WTC11 (cell line): ENCODE results near the gene MAP7. TPM values are rescaled to one million over a fixed set of nuclear protein-coding genes. Genes with fewer than 3 reads are reported as not detected.

Source experiments
- ATAC-seq: fragments of 200-7000 bp; cut with Tn5 transposase; 2 replicates; pipeline ENCODE4 v1.10.0; 2021; ENCODE audit warnings: mild to moderate bottlenecking, moderate library complexity
- CTCF ChIA-PET: fragments of 300-600 bp; sonication (Branson Sonifier 250); formaldehyde crosslinking; loops from one replicate; lab custom pipeline; 2021; ENCODE audit warnings: antibody characterized with exemption; lab: Charles Lee
- POLR2A ChIA-PET: fragments of 350-600 bp; sonication (Branson Sonifier 250); formaldehyde crosslinking; loops from one replicate; lab custom pipeline; 2021; ENCODE audit warnings: antibody characterized with exemption; lab: Charles Lee
- DNase-seq: peaks from one replicate; pipeline ENCODE4 v3.0.0; 2021; ENCODE audit warnings: low spot score
- H3K27ac Mint-ChIP-seq: 2 replicates; pipeline ENCODE4 v1.8.0; 2021; ENCODE audit warnings: mixed read lengths
- H3K27me3 Mint-ChIP-seq: 2 replicates; pipeline ENCODE4 v1.8.0; 2021; ENCODE audit warnings: low read depth, mild to moderate bottlenecking, moderate library complexity, mixed read lengths
- H3K36me3 Mint-ChIP-seq: 2 replicates; pipeline ENCODE4 v1.8.0; 2021; ENCODE audit warnings: mixed read lengths
- H3K4me1 Mint-ChIP-seq: 2 replicates; pipeline ENCODE4 v1.8.0; 2022; ENCODE audit warnings: mixed read lengths
- H3K4me3 Mint-ChIP-seq: 2 replicates; pipeline ENCODE4 v1.8.0; 2021; ENCODE audit warnings: mild to moderate bottlenecking, moderate library complexity, mixed read lengths
- H3K9me3 Mint-ChIP-seq: 2 replicates; pipeline ENCODE4 v1.8.0; 2021; ENCODE audit warnings: mixed read lengths
- AR ChIP-seq: fragments of 250-450 bp; sonication (Bioruptor Pico); IDR thresholded peaks from 2 replicates; pipeline ENCODE4 v1.9.0; 2021; ENCODE audit warnings: mild to moderate bottlenecking
- ATF1 ChIP-seq: sonication (generic); formaldehyde crosslinking; IDR thresholded peaks from 2 replicates; pipeline ENCODE4 v1.8.1; 2023; ENCODE audit warnings: mild to moderate bottlenecking, moderate library complexity, missing genetic modification reagents
- ATF3 ChIP-seq: sonication (generic); formaldehyde crosslinking; conservative IDR thresholded peaks from 2 replicates; pipeline ENCODE4 v1.8.1; 2022; ENCODE audit warnings: mild to moderate bottlenecking, missing genetic modification reagents
- CDX4 ChIP-seq: fragments of 250-450 bp; sonication (Bioruptor Pico); IDR thresholded peaks from 2 replicates; pipeline ENCODE4 v1.9.0; 2021; ENCODE audit warnings: moderate library complexity, mild to moderate bottlenecking, inconsistent platforms, borderline replicate concordance
- CREB1 ChIP-seq: sonication (generic); formaldehyde crosslinking; IDR thresholded peaks from 2 replicates; pipeline ENCODE4 v1.8.0; 2023; ENCODE audit warnings: mild to moderate bottlenecking, missing genetic modification reagents
- CREM ChIP-seq: sonication (generic); formaldehyde crosslinking; IDR thresholded peaks from 2 replicates; pipeline ENCODE4 v1.8.1; 2022; ENCODE audit warnings: mild to moderate bottlenecking, missing genetic modification reagents, moderate library complexity
- ELF4 ChIP-seq: sonication (generic); formaldehyde crosslinking; IDR thresholded peaks from 2 replicates; pipeline ENCODE4 v1.8.1; 2022; ENCODE audit warnings: low read depth, mild to moderate bottlenecking, moderate library complexity, missing genetic modification reagents
- FOXJ3 ChIP-seq: sonication (generic); formaldehyde crosslinking; IDR thresholded peaks from 2 replicates; pipeline ENCODE4 v1.9.0; 2021; ENCODE audit warnings: missing genetic modification reagents, mild to moderate bottlenecking, borderline replicate concordance
- FOXP1 ChIP-seq: sonication (generic); formaldehyde crosslinking; IDR thresholded peaks from 2 replicates; pipeline ENCODE4 v1.8.0; 2022; ENCODE audit warnings: missing genetic modification reagents, mild to moderate bottlenecking, moderate library complexity, borderline replicate concordance
- NR2C2 ChIP-seq: sonication (generic); formaldehyde crosslinking; IDR thresholded peaks from 2 replicates; pipeline ENCODE4 v1.8.0; 2022; ENCODE audit warnings: mild to moderate bottlenecking, missing genetic modification reagents
- SOX15 ChIP-seq: fragments of 250-450 bp; sonication (Bioruptor Pico); IDR thresholded peaks from 2 replicates; pipeline ENCODE4 v1.9.0; 2021; ENCODE audit warnings: mild to moderate bottlenecking
- ZNF121 ChIP-seq: sonication (generic); formaldehyde crosslinking; IDR thresholded peaks from 2 replicates; pipeline ENCODE4 v1.8.0; 2023; ENCODE audit warnings: missing genetic modification reagents
- ZNF219 ChIP-seq: sonication (generic); formaldehyde crosslinking; IDR thresholded peaks from 2 replicates; pipeline ENCODE4 v1.8.0; 2023; ENCODE audit warnings: missing genetic modification reagents, mild to moderate bottlenecking, borderline replicate concordance
- ZNF232 ChIP-seq: sonication (generic); formaldehyde crosslinking; IDR thresholded peaks from 2 replicates; pipeline ENCODE4 v1.8.0; 2022; ENCODE audit warnings: mild to moderate bottlenecking, missing genetic modification reagents
- ZNF396 ChIP-seq: fragments of 250-450 bp; sonication (Bioruptor Pico); IDR thresholded peaks from 2 replicates; pipeline ENCODE4 v1.8.0; 2021; ENCODE audit warnings: mild to moderate bottlenecking, moderate library complexity, borderline replicate concordance
- total RNA-seq: library from RNA; stranded (reverse); gene quantifications from 3 replicates; pipeline ENCODE4 v1.2.3, GENCODE V29; 2021
- TF ChIP-seq, protein P1 (sequence below): fragments of 250-450 bp; sonication (Bioruptor Pico); IDR thresholded peaks from 2 replicates; pipeline ENCODE4 v1.9.0; 2021; ENCODE audit warnings: mild to moderate bottlenecking
- TF ChIP-seq, protein P2 (sequence below): sonication (generic); formaldehyde crosslinking; IDR thresholded peaks from 2 replicates; pipeline ENCODE4 v1.8.1; 2022; ENCODE audit warnings: mild to moderate bottlenecking, missing genetic modification reagents, moderate library complexity, borderline replicate concordance
- TF ChIP-seq, protein P3 (sequence below): sonication (generic); formaldehyde crosslinking; IDR thresholded peaks from 2 replicates; pipeline ENCODE4 v1.8.0; 2022; ENCODE audit warnings: mild to moderate bottlenecking, missing genetic modification reagents

MAP7 gene
- total RNA-seq, 1 experiment from 2014 or later: 56.6 TPM

DNA sequence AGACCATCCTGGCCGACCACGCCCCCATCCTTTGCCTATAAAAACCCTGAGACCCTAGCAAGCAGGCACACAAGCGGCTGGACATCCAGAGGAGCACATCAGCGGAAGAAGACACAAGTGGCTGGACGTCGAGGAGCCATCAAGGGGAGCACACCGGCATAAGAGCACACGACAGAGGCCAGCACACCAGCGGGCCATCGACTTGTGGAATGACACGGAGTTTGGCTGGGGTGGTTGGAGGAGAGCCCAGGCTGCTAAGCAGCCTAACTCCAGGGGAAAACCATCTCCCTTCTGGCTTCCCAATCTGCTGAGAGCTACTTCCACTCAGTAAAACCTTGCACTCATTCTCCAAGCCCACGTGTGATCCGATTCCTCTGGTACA lies 215.8 kb downstream of the MAP7 start:
- no peaks in the 10 kb centered on the region for H3K27me3 Mint-ChIP-seq
- no peak overlapping the region for H3K27ac Mint-ChIP-seq
- H3K4me1 Mint-ChIP-seq: peaks cover 18% of the 10 kb centered on the region; the same call in 1 of the 2 replicates
- no peak for DNase-seq
- ChIA-PET CTCF (interaction anchor here (0.9 to 2.1 kb wide), 3 partner anchors 45 to 216 kb away, joined by 4 to 7 read pairs (median 5); partner anchors contain the start of genes BCLAF1 and MAP7), POLR2A (no interaction called here)
- no peaks in the 10 kb centered on the region for H3K9me3 Mint-ChIP-seq
- TF ChIP-seq CREM (CRISPR knock-in tag): no peak
- no peak for TF ChIP-seq ZNF121 (CRISPR knock-in tag)
- no peak for TF ChIP-seq ZNF396 (CRISPR knock-in tag)
- no peak for TF ChIP-seq ZNF219 (CRISPR knock-in tag)
- TF ChIP-seq ATF3 (CRISPR knock-in tag): no peak
- TF ChIP-seq FOXP1 (CRISPR knock-in tag): 0 out of 2 replicates have a peak, but pooled peaks have one; percentile 42
- no peaks in the 10 kb centered on the region for H3K36me3 Mint-ChIP-seq
- ATAC-seq: peak; percentile 6; the same call in 1 of the 2 replicates
- H3K4me3 Mint-ChIP-seq: no peak overlapping the region

GRCh38 chr6:136333824-136334464 lies 216.3 kb downstream of the MAP7 start:
- Mint-ChIP-seq H3K4me3 (no peak overlapping the region), H3K9me3 (no peaks in the 10 kb centered on the region), H3K27me3 (no peaks in the 10 kb centered on the region), H3K4me1 (peaks cover 18% of the 10 kb centered on the region; the same call in 1 of the 2 replicates), H3K27ac (no peak overlapping the region), H3K36me3 (no peaks in the 10 kb centered on the region)
- DNase-seq: no peak
- ChIA-PET CTCF (interaction anchor here (1.3 to 2.6 kb wide), 3 partner anchors 16 to 216 kb away, joined by 5 to 12 read pairs (median 7); partner anchors contain the start of genes BCLAF1 and MAP7), POLR2A (no interaction called here)
- no peak for TF ChIP-seq ZNF219 (CRISPR knock-in tag)
- TF ChIP-seq NR2C2 (CRISPR knock-in tag): no peak
- no peak for TF ChIP-seq ATF1
- no peak for TF ChIP-seq ELF4
- TF ChIP-seq ZNF232 (CRISPR knock-in tag): no peak
- no peak for TF ChIP-seq FOXJ3
- TF ChIP-seq, protein P1, sequence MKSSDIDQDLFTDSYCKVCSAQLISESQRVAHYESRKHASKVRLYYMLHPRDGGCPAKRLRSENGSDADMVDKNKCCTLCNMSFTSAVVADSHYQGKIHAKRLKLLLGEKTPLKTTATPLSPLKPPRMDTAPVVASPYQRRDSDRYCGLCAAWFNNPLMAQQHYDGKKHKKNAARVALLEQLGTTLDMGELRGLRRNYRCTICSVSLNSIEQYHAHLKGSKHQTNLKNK (CRISPR knock-in tag): no peak
- no peak for TF ChIP-seq SOX15 (CRISPR knock-in tag)
- TF ChIP-seq, protein P2, sequence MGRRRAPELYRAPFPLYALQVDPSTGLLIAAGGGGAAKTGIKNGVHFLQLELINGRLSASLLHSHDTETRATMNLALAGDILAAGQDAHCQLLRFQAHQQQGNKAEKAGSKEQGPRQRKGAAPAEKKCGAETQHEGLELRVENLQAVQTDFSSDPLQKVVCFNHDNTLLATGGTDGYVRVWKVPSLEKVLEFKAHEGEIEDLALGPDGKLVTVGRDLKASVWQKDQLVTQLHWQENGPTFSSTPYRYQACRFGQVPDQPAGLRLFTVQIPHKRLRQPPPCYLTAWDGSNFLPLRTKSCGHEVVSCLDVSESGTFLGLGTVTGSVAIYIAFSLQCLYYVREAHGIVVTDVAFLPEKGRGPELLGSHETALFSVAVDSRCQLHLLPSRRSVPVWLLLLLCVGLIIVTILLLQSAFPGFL (CRISPR knock-in tag): no peak
- no peak for TF ChIP-seq AR
- TF ChIP-seq, protein P3, sequence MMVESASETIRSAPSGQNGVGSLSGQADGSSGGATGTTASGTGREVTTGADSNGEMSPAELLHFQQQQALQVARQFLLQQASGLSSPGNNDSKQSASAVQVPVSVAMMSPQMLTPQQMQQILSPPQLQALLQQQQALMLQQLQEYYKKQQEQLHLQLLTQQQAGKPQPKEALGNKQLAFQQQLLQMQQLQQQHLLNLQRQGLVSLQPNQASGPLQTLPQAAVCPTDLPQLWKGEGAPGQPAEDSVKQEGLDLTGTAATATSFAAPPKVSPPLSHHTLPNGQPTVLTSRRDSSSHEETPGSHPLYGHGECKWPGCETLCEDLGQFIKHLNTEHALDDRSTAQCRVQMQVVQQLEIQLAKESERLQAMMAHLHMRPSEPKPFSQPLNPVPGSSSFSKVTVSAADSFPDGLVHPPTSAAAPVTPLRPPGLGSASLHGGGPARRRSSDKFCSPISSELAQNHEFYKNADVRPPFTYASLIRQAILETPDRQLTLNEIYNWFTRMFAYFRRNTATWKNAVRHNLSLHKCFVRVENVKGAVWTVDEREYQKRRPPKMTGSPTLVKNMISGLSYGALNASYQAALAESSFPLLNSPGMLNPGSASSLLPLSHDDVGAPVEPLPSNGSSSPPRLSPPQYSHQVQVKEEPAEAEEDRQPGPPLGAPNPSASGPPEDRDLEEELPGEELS (CRISPR knock-in tag): no peak
- no peak for TF ChIP-seq CDX4 (CRISPR knock-in tag)
- no peak for TF ChIP-seq CREB1 (CRISPR knock-in tag)
- ATAC-seq: no peak
